ENCODE data around the gene TNIP2. TPM values are rescaled to one million over a fixed set of nuclear protein-coding genes. Genes with fewer than 3 reads are reported as not detected.
"Not testable (repeated sequence)": the region's sequence is repeated elsewhere in the genome, so short reads cannot be mapped to it uniquely, and the experiment has no call there.

Gene TNIP2
- total RNA-seq, 1 donor from 2014 or later: 25.3 TPM

DNA sequence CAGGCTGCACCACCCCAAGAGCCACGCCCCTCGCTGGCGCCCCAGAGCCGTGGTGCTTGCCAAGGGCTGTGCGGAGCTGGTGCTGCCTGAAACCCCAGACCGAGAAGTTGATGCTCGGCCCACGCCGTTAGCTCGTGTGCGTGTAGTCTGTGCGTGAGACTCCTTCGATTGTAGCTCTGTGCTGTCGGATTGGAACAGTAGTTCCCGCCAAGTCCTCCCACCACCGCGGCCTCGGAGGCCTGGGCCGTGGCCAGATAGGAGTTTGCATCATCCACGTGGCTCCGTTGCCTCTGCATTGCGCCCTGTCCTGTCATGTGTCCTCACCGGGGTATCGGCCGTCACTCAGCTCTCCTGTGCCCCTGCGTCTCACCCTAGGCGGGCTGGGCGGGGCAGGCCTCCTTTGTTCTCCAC lies 24.2 kb downstream of the TNIP2 start:
- TF ChIP-seq, protein P1, sequence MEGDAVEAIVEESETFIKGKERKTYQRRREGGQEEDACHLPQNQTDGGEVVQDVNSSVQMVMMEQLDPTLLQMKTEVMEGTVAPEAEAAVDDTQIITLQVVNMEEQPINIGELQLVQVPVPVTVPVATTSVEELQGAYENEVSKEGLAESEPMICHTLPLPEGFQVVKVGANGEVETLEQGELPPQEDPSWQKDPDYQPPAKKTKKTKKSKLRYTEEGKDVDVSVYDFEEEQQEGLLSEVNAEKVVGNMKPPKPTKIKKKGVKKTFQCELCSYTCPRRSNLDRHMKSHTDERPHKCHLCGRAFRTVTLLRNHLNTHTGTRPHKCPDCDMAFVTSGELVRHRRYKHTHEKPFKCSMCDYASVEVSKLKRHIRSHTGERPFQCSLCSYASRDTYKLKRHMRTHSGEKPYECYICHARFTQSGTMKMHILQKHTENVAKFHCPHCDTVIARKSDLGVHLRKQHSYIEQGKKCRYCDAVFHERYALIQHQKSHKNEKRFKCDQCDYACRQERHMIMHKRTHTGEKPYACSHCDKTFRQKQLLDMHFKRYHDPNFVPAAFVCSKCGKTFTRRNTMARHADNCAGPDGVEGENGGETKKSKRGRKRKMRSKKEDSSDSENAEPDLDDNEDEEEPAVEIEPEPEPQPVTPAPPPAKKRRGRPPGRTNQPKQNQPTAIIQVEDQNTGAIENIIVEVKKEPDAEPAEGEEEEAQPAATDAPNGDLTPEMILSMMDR (conservative IDR thresholded peaks at IDR 0.05): no peak
- Mint-ChIP-seq H3K4me1 (ENCODE audit: unreplicated experiment) (no peaks in the 10 kb centered on the region), H3K36me3 (peaks cover 31% of the 10 kb centered on the region), H3K9me3 (peaks cover 18% of the 10 kb centered on the region), H3K27ac (no peak overlapping the region), H3K4me3 (no peak overlapping the region), H3K27me3 (no peaks in the 10 kb centered on the region)
- DNase-seq (ENCODE audit: extremely low spot score, unreplicated experiment): no peak

DNA sequence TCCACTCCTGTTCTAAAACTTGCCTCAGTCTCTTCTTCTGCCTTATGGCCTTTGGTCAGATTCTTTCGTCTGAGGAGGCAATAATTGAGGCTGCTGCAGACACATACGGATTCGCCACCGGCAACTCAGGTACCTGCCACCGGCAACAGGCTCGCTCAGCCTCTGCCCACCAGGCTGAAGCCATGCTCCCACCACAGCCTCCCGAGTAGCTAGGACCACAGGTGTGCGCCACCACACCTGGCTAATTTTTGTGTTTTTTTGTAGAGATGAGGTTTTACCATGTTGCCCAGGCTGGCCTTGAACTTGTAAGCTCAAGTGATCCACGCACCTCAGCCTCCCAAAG lies 26.6 kb downstream of the TNIP2 start:
- Mint-ChIP-seq H3K27ac (no peak overlapping the region), H3K36me3 (peaks cover 12% of the 10 kb centered on the region), H3K4me1 (ENCODE audit: unreplicated experiment) (no peaks in the 10 kb centered on the region), H3K27me3 (no peaks in the 10 kb centered on the region), H3K4me3 (no peak overlapping the region), H3K9me3 (peaks cover 2% of the 10 kb centered on the region)
- DNase-seq (ENCODE audit: extremely low spot score, unreplicated experiment): no peak
- TF ChIP-seq, protein P1 (conservative IDR thresholded peaks at IDR 0.05): no peak

DNA sequence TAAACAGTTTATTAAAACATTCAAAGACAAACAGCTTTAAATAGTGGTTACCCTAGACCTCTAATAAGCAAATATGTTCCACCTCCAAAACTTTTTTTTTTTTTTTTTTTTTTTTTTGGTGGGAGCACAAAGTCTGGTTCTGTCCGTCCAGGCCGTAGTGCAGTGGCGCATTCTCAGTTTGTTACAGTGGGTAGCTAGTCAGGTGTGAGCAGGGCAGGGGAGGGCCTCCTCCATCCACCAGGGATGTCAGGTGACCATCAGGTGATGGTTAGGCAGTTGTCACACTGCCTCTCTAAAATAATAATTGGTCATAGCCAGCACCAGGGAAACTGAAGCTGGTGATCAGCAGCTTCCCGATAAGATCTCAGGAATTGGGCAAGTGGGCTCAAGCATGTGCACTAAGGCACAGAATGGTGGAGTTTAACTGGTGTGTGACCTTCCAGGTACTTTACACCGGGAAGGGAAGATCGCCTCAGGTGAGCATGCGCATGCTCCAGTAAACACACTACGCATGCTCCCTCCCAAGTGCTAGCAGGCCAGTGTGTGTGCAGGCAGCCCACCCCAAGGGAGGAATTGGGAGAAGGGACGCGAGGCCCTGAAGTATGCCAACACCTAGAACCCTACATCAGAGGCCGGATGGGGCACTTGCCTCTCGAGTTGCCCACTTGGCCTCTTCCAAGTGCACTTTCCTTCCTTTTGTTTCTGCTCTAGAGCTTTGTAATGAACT lies 27.2 kb downstream of the TNIP2 start:
- DNase-seq (ENCODE audit: extremely low spot score, unreplicated experiment): no peak
- H3K36me3 Mint-ChIP-seq: peaks cover 12% of the 10 kb centered on the region
- no peaks in the 10 kb centered on the region for H3K4me1 Mint-ChIP-seq (ENCODE audit: unreplicated experiment)
- TF ChIP-seq, protein P1 (conservative IDR thresholded peaks at IDR 0.05): no peak
- no peak overlapping the region for H3K27ac Mint-ChIP-seq
- H3K27me3 Mint-ChIP-seq: no peaks in the 10 kb centered on the region
- H3K4me3 Mint-ChIP-seq: no peak overlapping the region
- H3K9me3 Mint-ChIP-seq: no peaks in the 10 kb centered on the region

GRCh38 chr4:2728221-2728620 lies 27.9 kb downstream of the TNIP2 start:
- Mint-ChIP-seq H3K27ac (no peak overlapping the region), H3K4me1 (ENCODE audit: unreplicated experiment) (no peaks in the 10 kb centered on the region), H3K27me3 (no peaks in the 10 kb centered on the region), H3K9me3 (no peaks in the 10 kb centered on the region), H3K4me3 (no peak overlapping the region), H3K36me3 (peaks cover 13% of the 10 kb centered on the region)
- TF ChIP-seq, protein P1 (conservative IDR thresholded peaks at IDR 0.05): no peak
- DNase-seq (ENCODE audit: extremely low spot score, unreplicated experiment): no peak

DNA sequence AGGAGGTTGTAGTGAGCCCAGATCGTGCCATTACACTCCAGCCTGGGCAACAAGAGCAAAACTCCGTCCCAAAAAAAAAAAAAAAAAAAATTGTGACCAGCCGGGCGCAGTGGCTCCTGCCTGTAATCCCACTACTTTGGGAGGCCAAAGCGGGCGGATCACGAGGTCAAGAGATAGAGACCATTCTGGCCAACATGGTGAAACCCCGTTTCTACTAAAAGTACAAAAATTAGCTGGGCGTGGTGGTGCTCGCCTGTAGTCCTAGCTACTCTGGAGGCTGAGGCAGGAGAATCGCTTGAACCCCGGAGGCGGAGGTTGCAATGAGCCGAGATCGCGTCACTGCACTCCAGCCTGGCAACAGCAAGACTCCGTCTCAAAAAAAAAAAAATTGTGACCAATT lies 29.3 kb downstream of the TNIP2 start:
- H3K27ac Mint-ChIP-seq; H3K27me3 Mint-ChIP-seq; H3K9me3 Mint-ChIP-seq; H3K4me3 Mint-ChIP-seq; H3K4me1 Mint-ChIP-seq (ENCODE audit: unreplicated experiment); DNase-seq (ENCODE audit: extremely low spot score, unreplicated experiment); H3K36me3 Mint-ChIP-seq: not testable (repeated sequence)

GRCh38 chr4:2725380-2725779 lies 30.8 kb downstream of the TNIP2 start:
- Mint-ChIP-seq H3K4me1 (ENCODE audit: unreplicated experiment) (no peaks in the 10 kb centered on the region), H3K27me3 (no peaks in the 10 kb centered on the region), H3K9me3 (no peaks in the 10 kb centered on the region), H3K27ac (no peak overlapping the region), H3K4me3 (no peak overlapping the region), H3K36me3 (peaks cover 14% of the 10 kb centered on the region)
- TF ChIP-seq, protein P1 (conservative IDR thresholded peaks at IDR 0.05): no peak
- no peak for DNase-seq (ENCODE audit: extremely low spot score, unreplicated experiment)

Data from type B pancreatic cell (in vitro differentiated cells).